HG03469 (cell line): ENCODE results near the gene CPSF7.
A peak's percentile ranks its signal among the peaks of the same experiment; 100 is the strongest.
"Not testable (repeated sequence)": the region's sequence is repeated elsewhere in the genome, so short reads cannot be mapped to it uniquely, and the experiment has no call there.

Experiments used
- ATAC-seq: cut with Tn5 transposase; IDR thresholded peaks from one replicate; pipeline ENCODE4 v1.9.1; 2021; ENCODE audit warnings: mild to moderate bottlenecking, moderate library complexity, moderate number of reproducible peaks; ENCODE audit not compliant: unreplicated experiment

CPSF7 gene, protein sequence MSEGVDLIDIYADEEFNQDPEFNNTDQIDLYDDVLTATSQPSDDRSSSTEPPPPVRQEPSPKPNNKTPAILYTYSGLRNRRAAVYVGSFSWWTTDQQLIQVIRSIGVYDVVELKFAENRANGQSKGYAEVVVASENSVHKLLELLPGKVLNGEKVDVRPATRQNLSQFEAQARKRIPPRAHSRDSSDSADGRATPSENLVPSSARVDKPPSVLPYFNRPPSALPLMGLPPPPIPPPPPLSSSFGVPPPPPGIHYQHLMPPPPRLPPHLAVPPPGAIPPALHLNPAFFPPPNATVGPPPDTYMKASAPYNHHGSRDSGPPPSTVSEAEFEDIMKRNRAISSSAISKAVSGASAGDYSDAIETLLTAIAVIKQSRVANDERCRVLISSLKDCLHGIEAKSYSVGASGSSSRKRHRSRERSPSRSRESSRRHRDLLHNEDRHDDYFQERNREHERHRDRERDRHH

GRCh38 chr11:61429691-61430582 is at the start of gene CPSF7, which contains the start of gene SDHAF2:
CPSF7 (minus strand) TSS chr11:61429975; CDS start chr11:61429235, 740 bp downstream.
SDHAF2 (plus strand) TSS chr11:61430124; CDS start chr11:61430147, 23 bp downstream.
- ATAC-seq: peak; percentile 78

GRCh38 chr11:61477727-61478148 is 48.0 kb upstream of the CPSF7 start:
- ATAC-seq: no peak

DNA sequence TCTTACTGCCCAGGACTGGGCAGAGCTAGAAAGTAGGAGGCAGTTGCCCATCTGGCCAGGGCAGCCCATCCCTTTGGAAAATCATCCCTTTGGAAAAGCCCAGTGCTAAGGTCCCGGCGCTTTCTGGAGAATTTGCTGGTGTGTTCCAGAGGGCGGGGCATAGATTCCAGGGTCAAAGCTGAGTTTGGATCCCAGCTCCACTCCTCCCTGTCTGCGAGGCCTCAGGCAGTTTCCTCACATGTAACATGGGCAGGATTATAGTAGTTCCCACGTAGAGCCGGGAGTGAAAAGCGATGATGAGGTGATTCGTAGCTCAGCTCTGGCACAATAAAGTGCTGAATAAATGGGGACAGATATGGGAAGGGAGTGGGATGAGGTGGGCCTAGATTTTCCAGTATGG is 47.4 kb upstream of the CPSF7 start:
- ATAC-seq: no peak

DNA sequence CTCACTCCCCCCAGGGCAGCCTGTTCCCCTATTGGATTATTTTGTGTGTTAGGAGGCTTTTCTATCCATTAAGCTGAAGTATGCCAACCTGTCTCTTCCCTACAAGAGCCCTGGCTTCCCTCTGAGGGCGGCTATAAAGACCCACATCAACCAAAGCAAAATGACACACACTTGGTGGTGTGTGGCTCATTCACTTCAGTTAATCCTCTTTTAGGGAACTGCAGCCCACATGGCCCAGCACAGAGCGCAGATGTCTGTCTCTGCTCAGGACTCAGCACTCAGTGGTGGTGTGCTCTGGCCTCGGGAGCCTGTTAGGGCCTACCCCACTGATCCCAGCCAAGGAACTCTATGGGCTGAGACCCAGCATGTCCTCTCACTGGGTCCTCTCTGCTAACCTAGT is 46.6 kb upstream of the CPSF7 start:
- ATAC-seq: no peak

GRCh38 chr11:61475433-61475832 is 45.7 kb upstream of the CPSF7 start:
- no peak for ATAC-seq

- no peak for ATAC-seq
Observed at GRCh38 chr11:61474013-61474643, 44.4 kb upstream of the CPSF7 start.

DNA sequence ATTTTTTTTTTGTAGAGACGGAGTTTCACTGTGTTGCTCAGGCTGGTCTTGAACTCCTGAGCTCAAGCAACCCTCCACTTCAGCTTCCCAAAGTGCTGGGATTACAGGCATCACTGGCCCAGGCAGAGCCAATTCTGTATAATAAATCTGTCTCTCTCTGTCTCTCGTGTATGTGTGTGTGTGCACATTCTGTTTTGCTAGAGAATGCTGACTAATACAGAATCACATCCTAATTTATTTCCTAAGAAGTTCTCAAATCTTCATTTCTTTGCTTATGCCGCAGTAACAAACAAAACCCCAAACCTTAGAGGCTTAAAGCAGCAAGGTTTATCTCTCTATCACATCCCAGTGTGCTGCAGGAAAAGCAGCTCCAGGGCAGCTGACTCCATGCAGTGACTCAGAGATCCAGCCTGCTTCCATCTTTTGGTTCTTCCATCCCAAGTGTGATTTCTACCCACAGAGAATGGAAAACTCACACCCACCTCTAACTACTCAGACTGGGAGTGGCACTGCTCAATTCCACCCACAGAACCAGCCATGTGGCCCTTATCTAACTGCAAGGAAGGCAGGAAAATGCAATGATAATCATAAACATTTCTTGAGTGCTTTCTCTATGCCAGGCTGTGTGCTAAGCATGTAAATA is 43.7 kb upstream of the CPSF7 start:
- no peak for ATAC-seq

DNA sequence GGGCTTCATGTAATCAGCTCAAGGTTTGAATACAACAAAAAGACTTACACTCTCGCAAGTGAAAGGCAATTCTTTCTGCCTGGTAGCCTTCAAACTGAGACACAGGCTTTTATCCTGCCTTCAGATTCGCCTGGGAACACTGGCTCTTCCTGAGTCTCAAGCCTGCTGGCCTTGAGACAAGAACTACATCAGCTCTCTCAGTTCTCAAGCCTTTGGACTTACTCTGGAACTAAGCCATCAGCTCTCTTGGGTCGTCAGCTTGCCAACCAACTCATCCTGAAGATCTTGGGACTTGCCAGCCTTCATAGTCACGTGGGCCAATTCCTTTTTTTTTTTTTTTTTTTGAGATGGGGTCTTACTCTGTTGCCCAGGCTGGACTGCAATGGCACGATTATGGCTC is 43.1 kb upstream of the CPSF7 start:
- ATAC-seq: no peak

DNA sequence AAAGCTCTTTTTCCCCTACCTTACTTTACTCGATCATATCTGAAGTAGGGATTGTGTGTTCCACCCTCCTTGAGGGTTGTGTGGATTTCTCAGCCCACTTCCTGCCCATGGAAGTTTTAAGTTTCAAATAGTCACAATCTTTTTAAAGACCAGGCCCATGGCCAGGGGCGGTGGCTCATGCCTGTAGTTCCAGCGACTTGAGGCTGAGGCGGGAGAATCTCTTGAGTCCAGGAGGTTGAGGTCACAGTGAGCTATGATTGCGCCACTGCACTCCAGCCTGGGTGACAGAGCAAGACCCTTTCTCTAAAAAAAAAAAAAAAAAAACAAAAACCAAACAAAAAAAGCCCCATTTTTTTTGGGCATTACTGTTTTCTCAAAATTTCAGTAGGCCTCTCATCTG is 42.5 kb upstream of the CPSF7 start:
- ATAC-seq: no peak

- no peak for ATAC-seq
Observed at GRCh38 chr11:61468002-61468401, 38.2 kb upstream of the CPSF7 start.

- not testable (repeated sequence) for ATAC-seq
Observed at GRCh38 chr11:61467602-61468001, 37.8 kb upstream of the CPSF7 start.

DNA sequence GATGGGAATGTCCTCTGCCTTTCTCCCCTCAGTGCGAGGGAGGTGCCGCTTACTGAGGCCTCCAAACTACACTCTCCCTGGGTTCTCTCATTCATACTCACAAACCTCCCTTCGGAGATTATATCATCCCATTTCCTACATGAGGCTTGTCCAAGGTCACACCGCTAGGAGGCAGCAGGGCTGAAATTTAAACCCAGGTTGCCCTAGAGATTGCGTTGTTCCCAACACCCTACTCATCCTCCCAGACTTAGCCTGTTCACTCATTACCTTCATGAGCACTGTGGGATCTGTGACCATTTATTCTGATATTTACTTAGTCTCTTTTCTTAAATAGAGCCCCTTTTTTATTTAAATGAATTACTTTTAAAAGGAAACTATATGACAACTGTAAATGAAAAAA is 31.2 kb upstream of the CPSF7 start:
- no peak for ATAC-seq

DNA sequence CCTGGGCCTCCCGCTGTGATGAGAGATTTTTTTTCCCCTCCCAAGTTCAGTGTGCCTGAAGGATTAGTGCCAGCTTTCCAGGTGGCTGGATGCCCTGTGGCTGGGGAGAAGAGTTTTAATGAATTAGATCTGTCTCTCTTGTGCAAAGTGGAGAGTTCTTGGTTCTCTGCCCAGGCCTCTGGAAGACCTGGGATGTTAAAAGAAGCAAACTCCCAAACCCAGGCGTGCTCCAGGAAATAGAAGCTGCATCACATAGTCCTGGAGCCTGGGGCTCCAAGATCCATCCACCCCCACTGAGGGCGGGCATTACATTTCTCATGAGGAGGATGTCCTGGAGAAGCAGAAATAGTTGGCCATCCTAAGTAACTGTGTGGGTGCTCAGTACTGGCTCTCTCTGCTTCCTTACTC is 30.7 kb upstream of the CPSF7 start:
- ATAC-seq: no peak

- no peak for ATAC-seq
Observed at GRCh38 chr11:61454520-61454919, 24.7 kb upstream of the CPSF7 start.

DNA sequence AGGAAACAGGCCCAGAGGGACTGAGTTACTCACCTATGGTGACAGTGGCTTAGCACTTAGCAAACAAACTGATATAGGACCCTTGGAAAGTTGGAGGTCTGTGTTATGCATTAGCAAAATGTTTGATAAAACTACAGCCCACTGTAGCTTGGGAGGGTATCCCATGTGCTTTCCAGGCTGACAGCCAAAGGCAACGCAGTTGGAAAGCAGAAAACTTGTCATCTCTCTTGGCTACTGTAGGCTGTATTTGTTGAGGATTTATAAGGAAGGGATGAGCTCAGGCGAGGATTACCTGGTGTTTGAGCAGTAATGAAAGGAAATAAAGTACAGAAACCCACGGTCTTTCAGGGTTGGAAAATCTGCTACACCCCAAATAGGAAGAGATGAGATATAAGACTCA is 23.9 kb upstream of the CPSF7 start:
- ATAC-seq: no peak

GRCh38 chr11:61452825-61453224 is 23.1 kb upstream of the CPSF7 start:
- ATAC-seq: no peak

DNA sequence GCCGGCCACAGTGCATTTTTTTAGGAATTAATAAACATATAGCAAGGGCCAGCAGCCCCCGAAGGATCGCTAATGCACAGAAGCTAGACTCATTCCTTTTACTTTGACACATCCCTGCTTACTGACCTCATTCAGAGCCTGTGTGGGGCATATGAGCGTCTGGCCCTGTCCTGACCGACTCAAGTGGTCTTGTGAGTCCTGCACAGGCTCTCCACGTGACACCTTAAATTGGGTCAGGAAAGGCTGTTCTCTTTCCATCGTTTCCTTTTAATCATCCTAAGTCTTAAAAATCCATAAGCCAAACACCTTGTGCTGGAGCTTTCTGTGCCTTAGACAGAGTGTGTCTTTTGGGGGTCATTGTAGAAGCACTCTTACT is 18.8 kb upstream of the CPSF7 start:
- no peak for ATAC-seq

DNA sequence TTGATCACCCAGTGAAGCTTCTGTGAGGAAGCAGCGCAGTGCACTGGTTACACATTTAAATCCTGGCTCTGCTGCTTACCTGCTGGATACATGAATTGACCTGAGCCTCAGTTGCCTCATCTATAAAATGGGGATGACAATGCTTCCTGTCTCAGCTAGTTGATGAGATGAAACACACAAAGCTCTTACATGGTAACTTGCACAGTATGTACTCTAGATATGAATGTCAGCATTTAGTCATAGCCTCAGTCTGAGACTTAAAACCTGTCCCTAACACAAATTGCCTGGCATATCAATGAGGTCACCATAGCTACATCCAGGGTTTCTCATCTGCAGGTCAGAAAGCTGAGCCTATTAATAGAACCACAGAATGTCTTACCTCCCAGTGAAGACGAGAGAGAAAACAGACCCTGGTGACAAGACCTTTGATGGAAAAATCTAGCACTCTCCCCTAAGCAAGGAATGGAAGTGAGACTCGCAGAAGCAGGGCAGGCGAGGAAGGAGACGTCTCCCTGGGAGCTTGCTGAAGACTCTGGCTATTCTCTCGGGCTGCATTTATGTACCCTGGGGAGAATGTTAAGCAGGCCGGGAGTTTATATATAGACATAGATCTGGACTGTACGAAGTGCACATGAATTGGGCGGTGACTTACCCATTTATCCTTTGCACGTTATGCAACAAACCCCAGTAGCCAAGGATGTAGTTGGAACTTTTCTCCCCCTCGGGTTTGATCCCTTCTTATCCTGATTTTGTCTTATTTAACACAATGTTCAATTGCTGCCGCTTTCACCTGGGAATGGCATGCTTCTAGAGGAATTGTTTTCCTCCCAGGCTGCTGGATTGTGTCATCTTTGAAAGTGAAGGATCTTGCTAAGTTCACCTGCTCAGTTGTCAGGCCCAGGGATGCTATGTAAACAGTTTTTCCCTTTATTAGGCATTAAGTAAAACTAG is 18.1 kb upstream of the CPSF7 start:
- no peak for ATAC-seq

GRCh38 chr11:61446211-61446651 is 16.5 kb upstream of the CPSF7 start:
- peak; percentile 48 for ATAC-seq

- ATAC-seq: no peak
Observed at GRCh38 chr11:61445516-61445915, 15.7 kb upstream of the CPSF7 start.
